Gastrocnemius medialis (tissue), 4 donors: ENCODE data around the gene B3GNT3. TPM values are rescaled to one million over a fixed set of nuclear protein-coding genes. Genes with fewer than 3 reads are reported as not detected.

ENCODE experiments used
- ATAC-seq, 2 donors: fragments of 150-250 bp; one replicate each; pipeline ENCODE4 v1.9.1; 2016
- DNase-seq, 2 donors: peaks; one replicate each; pipeline ENCODE4 v3.0.0-alpha.2; 2019
- H3K27ac ChIP-seq, 4 donors: fragments of 200-600 bp; sonication (generic); 1 replicate in 1 of 4; 2 replicates in 3 of 4; pipeline ENCODE4 v1.5.1; 2016 to 2018; ENCODE audit warnings: mild to moderate bottlenecking in 2 of 4, moderate library complexity in 1 of 4
- H3K27me3 ChIP-seq, 3 donors: fragments of 200-600 bp; sonication (generic) in 2 of 3; 1 replicate in 1 of 3; 2 replicates in 2 of 3; pipeline versions ENCODE4 v1.5.1 to v1.6.0; 2016 to 2019; ENCODE audit warnings: mild to moderate bottlenecking in 1 of 3, moderate library complexity in 1 of 3
- H3K36me3 ChIP-seq, 2 donors: fragments of 200-600 bp; sonication (generic) in 1 of 2; one replicate each; pipeline ENCODE4 v1.5.1; 2017 to 2018
- H3K4me1 ChIP-seq, 2 donors: fragments of 200-600 bp; sonication (generic) in 1 of 2; one replicate each; pipeline ENCODE4 v1.5.1; 2016 to 2017; ENCODE audit warnings: mild to moderate bottlenecking in 2 of 2
- H3K4me3 ChIP-seq, 4 donors: fragments of 200-600 bp; sonication (generic) in 3 of 4; 1 replicate in 1 of 4; 2 replicates in 3 of 4; pipeline ENCODE4 v1.5.1; 2016 to 2019; ENCODE audit warnings: mild to moderate bottlenecking in 2 of 4
- H3K9me3 ChIP-seq, 3 donors: fragments of 200-600 bp; sonication (generic) in 2 of 3; 1 replicate in 1 of 3; 2 replicates in 2 of 3; pipeline ENCODE4 v1.5.1; 2016 to 2019
- CTCF ChIP-seq, 5 experiments: fragments of 450-650 bp in 3 of 5; fragments of 200-600 bp in 2 of 5; sonication (generic) in 2 of 5; IDR thresholded peaks in 4 of 5; conservative IDR thresholded peaks in 1 of 5; 1 replicate in 4 of 5; 2 replicates in 1 of 5; pipeline ENCODE4 v1.5.1; 2016 to 2019; ENCODE audit warnings: antibody characterized with exemption in 5 of 5, mild to moderate bottlenecking in 3 of 5, moderate library complexity in 3 of 5
- POLR2A ChIP-seq, 2 donors: fragments of 450-650 bp; IDR thresholded peaks; one replicate each; pipeline ENCODE4 v1.6.1; 2017; ENCODE audit warnings: antibody characterized with exemption in 2 of 2, mild to moderate bottlenecking in 2 of 2, moderate library complexity in 2 of 2
- in situ Hi-C, 4 donors: fragments of 200-750 bp; cut with MboI; loops; one replicate each; pipeline versions ENCODE4 v1.15.0 to v1.8.0; 2017; ENCODE audit warnings: low sequenced_read_pairs in 4 of 4
- intact Hi-C: fragments of 100-400 bp; cut with DNase I; formaldehyde crosslinking; loops from one replicate; pipeline ENCODE4 v1.15.1; 2023; ENCODE audit warnings: low total_unique reads
- total RNA-seq, 4 donors: library from RNA; depleted of rRNA; stranded (reverse); fragments of >200 nt; gene quantifications; one replicate each; pipeline versions ENCODE4 v1.1.0 to v1.2.3, GENCODE V29; 2016

B3GNT3 gene
- total RNA-seq, 4 donors from 2014 or later, result 0.13 to 0.39 TPM; not detected in 2

DNA sequence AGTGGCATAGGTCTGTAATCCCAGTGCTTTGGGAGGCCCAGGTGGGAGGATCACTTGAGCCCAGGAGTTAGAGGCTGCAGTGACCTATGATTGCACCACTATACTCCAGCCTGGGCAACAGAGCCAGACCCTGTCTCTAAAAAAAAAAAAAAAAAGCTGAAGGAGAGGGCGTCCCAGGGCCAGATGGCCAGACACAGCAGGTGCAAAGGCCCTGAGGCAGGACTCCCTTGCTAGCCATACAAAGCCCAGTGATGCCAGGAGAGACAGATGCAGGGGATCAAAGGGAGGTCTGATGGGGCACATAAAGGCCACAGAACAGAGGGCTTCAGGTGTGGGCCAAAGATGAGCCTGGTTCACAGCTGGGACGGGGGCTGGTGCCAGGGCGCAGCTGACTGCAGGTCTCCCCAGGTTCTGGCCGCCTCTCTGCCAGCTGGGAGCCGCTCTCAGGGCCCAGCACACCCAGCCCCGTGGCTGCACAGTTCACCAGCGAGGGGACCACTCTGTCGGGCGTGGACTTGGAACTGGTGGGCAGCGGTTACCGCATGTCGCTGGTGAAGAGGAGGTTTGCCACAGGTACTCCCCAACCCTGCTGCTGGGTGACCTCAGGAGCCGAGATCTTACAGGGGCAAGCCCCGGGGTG, 7.5 kb upstream of the B3GNT3 start:
- Histone ChIP-seq H3K4me1 (no peaks in the 10 kb centered on the region), H3K4me3 (no peak overlapping the region), H3K27me3 (peaks cover 0 to 9% (median 5%) of the 10 kb centered on the region in 3 donors), H3K9me3 (no peaks in the 10 kb centered on the region), H3K27ac (no peak overlapping the region), H3K36me3 (no peaks in the 10 kb centered on the region)
- ATAC-seq (no peak), DNase-seq (no peak)
- TF ChIP-seq POLR2A (IDR thresholded peaks at IDR 0.05) (no peak), CTCF (IDR thresholded peaks at IDR 0.05 in 4 of 5, conservative IDR thresholded peaks at IDR 0.05 in 1 of 5) (no peak)
- intact Hi-C loops, result no loop called here
- in situ Hi-C loops, result no loop called here

DNA sequence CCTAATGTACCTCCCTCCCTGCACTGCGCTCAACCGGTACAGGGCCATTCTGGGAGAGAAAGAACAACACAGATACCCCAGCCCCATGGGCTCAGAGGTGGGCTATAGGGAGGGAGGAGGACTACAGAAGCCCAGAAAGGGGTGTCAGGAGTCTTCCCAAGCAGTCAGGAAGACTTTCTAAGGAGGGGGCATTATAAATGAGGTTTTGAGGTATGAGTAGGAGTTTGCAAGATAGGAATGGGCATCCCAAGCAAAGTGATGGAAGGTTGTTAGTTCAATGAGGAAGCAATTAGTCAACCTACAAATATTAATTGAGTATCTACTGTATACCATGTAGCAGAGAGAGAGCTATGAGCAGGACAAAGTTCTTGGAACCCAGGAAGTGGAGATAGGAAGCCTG, 6.3 kb upstream of the B3GNT3 start:
- H3K27me3 ChIP-seq, result peaks cover under 1 to 12% (median 4%) of the 10 kb centered on the region in 3 donors
- intact Hi-C loops, result no loop called here
- no peaks in the 10 kb centered on the region for H3K4me1 ChIP-seq
- no peaks in the 10 kb centered on the region for H3K36me3 ChIP-seq
- DNase-seq (no peak), ATAC-seq (no peak)
- in situ Hi-C loops, result no loop called here
- H3K9me3 ChIP-seq, result no peaks in the 10 kb centered on the region
- H3K4me3 ChIP-seq, result no peak overlapping the region
- no peak for TF ChIP-seq POLR2A (IDR thresholded peaks at IDR 0.05)
- no peak for TF ChIP-seq CTCF (IDR thresholded peaks at IDR 0.05 in 4 of 5, conservative IDR thresholded peaks at IDR 0.05 in 1 of 5)
- H3K27ac ChIP-seq, result no peak overlapping the region

DNA sequence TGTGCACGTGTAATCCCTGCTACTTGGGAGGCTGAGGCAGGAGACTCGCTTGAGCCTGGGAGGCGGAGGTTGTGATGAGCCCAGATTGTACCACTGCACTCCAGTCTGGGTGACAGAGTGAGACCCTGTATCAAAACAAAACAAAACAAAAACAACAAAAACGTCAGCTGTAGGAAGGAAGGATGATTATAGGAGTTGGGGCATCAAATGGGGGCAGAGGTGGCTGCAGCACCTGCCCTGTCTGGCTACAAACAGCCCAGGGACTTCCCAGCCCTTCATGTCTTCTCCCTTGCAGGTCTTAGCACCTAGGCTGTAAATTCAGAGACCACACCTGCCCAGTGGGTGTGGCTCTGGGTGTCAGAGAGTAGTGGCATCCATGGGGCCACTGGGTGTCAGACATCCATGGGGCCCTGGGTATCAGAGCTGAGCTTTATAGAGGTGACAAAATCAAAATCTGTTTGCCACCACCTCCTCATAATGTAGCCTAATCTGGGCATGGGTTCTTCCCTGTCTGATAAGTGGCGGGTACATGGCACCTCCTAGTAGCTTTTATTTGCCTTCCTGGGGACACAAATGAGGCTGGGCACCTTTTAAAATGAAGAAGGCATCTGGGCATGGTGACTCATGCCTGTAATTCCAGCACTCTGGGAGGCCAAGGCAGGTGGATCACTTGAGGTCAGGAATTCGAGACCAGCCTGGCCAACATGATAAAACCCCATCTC, 4.7 kb upstream of the B3GNT3 start:
- Histone ChIP-seq H3K27me3 (peaks cover 16 to 28% (median 20%) of the 10 kb centered on the region in 3 donors), H3K9me3 (no peaks in the 10 kb centered on the region), H3K4me3 (no peak overlapping the region), H3K4me1 (no peaks in the 10 kb centered on the region), H3K36me3 (no peaks in the 10 kb centered on the region), H3K27ac (no peak overlapping the region)
- TF ChIP-seq POLR2A (IDR thresholded peaks at IDR 0.05) (no peak), CTCF (IDR thresholded peaks at IDR 0.05 in 4 of 5, conservative IDR thresholded peaks at IDR 0.05 in 1 of 5) (no peak)
- no peak for DNase-seq
- intact Hi-C loops, result no loop called here
- no peak for ATAC-seq
- in situ Hi-C loops, result no loop called here

DNA sequence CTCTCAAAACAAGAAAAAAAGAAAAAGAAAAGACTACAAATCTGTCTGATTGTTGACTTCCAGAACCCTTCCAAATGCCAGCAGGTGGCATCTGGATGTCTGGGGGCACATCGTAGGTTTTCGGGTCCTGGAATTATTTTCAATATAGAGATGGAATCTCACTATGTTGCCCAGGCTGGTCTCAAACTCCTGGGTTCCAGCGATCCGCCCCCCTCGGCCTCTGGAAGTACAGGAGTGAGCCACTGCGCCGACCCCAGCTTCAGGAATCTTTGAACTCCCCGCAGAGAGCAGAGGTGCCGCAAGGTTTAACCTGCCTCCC, 567 bp upstream of the B3GNT3 start:
- in situ Hi-C loops, result no loop called here
- Histone ChIP-seq H3K27me3 (peaks cover 25 to 37% (median 33%) of the 10 kb centered on the region in 3 donors), H3K27ac (no peak overlapping the region), H3K4me1 (no peaks in the 10 kb centered on the region), H3K4me3 (no peak overlapping the region), H3K36me3 (no peaks in the 10 kb centered on the region), H3K9me3 (no peaks in the 10 kb centered on the region)
- ATAC-seq, result no peak
- no peak for TF ChIP-seq CTCF (IDR thresholded peaks at IDR 0.05 in 4 of 5, conservative IDR thresholded peaks at IDR 0.05 in 1 of 5)
- TF ChIP-seq POLR2A (IDR thresholded peaks at IDR 0.05), result no peak
- DNase-seq, result no peak
- intact Hi-C loops, result no loop called here
